Measurements from ENCODE around the gene MYPOP. TPM values are rescaled to one million over a fixed set of nuclear protein-coding genes. Genes with fewer than 3 reads are reported as not detected.
A peak's percentile ranks its signal among the peaks of the same experiment; 100 is the strongest.

The MYPOP gene
- total RNA-seq, 2 donors from 2014 or later, result 7.4 to 7.6 TPM

DNA sequence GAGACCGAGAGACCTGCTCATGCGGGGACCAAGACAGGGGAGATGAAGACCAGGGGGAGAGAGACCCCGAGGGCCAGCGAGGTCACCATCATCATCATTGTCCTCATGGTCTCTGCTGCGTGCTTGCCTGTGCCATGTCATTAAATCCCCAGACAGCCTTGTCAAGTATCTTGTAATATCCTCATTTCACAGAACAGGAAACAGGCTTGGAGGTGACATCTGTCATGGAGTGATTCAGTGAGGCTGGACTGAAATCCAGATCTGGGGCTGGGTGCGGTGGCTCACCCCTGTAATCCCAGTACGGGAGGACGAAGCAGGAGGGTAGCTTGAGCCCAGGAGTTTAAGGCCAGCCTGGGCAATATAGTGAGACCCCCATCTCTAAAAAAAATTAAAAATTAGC, 18.0 kb upstream of the MYPOP start:
- Mint-ChIP-seq H3K27me3 (peaks cover 11% of the 10 kb centered on the region), H3K9me3 (no peaks in the 10 kb centered on the region), H3K4me3 (no peak overlapping the region), H3K36me3 (ENCODE audit: low read depth) (no peaks in the 10 kb centered on the region), H3K4me1 (peaks cover 3% of the 10 kb centered on the region), H3K27ac (no peak overlapping the region)
- ATAC-seq (replicated peaks), result peak; percentile 36

DNA sequence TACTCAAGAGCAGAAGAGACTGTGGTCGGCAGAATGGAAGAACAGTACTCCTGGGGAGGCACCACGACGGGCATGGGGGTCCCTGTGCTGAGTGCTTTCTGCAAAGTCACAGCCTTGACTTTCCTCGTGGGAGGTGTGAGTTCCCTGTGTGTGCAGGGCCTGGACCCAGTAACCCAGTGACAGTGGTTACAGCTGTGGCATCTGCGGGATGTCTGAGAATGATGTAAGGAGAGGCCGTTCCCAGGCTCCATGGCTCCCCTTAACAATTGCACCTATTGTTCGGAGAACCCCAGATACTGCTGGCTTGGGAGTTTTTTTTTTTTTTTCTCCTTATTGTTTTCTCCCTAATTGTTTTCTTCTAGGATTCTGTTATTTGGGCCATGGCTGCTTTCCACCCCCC, 17.3 kb upstream of the MYPOP start:
- H3K27ac Mint-ChIP-seq, result no peak overlapping the region
- H3K4me1 Mint-ChIP-seq, result peaks cover 3% of the 10 kb centered on the region
- H3K27me3 Mint-ChIP-seq, result peaks cover 11% of the 10 kb centered on the region

DNA sequence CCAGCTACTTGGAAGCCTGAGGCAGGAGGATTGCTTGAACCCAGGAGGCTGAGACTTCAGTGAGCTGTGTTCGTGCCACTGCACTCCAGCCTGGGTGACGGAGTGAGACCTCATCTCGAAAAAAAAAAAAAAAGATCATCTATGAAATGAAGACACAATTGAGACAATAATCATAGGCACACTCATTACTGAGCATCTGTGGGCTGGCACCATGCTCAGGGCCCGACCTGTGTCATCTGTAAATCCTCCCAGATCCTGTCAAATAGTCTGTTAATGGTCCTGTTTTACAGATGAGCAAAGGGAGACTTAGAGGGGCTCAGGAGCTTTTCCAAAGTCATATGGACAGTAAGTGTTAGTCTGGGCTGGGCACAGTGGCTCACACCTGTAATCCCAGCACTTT, 16.3 kb upstream of the MYPOP start:
- ATAC-seq (replicated peaks), result peak; percentile 30
- Mint-ChIP-seq H3K4me1 (peaks cover 3% of the 10 kb centered on the region), H3K9me3 (no peaks in the 10 kb centered on the region), H3K27me3 (peaks cover 12% of the 10 kb centered on the region), H3K27ac (no peak overlapping the region), H3K4me3 (no peak overlapping the region), H3K36me3 (ENCODE audit: low read depth) (no peaks in the 10 kb centered on the region)

More for the DNA sequence above, 17.3 kb upstream of the MYPOP start:
- Mint-ChIP-seq H3K4me3 (no peak overlapping the region), H3K9me3 (no peaks in the 10 kb centered on the region), H3K36me3 (ENCODE audit: low read depth) (no peaks in the 10 kb centered on the region)
- ATAC-seq (replicated peaks), result no peak

DNA sequence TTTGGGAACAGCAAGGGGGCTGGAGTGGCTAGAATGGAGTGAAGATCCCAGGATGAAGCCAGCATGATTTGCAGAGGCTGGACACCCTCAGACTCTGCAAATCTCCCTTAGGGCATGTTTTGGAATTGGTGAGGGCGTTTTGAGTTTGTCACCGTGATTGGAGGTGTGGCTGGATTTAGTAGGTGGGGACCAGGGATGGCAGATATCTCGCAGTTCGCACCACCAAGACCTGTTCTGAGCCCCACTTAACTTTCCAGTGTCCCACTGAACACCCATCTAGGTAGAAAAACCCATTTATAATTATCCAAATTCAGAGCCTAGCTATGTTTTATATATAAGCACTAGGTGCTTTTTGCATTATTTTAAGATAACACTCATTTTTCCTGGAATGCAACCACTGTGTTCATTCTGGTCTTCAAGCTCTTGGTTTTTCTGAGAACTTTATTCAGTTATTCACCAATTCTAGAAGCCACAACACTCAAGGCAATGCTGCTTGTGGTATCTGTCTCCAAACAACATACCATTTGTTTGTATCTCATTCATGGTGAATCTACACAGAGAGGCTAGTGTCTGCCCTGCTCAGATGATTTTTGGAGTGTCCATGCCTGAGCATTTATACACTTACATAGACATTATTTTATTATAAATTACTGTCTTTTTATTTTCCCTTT, 15.1 kb upstream of the MYPOP start:
- Mint-ChIP-seq H3K4me3 (no peak overlapping the region), H3K27ac (no peak overlapping the region), H3K27me3 (peaks cover 18% of the 10 kb centered on the region), H3K36me3 (ENCODE audit: low read depth) (no peaks in the 10 kb centered on the region), H3K4me1 (peaks cover 3% of the 10 kb centered on the region), H3K9me3 (no peaks in the 10 kb centered on the region)
- peak; percentile 82 for ATAC-seq (replicated peaks)

DNA sequence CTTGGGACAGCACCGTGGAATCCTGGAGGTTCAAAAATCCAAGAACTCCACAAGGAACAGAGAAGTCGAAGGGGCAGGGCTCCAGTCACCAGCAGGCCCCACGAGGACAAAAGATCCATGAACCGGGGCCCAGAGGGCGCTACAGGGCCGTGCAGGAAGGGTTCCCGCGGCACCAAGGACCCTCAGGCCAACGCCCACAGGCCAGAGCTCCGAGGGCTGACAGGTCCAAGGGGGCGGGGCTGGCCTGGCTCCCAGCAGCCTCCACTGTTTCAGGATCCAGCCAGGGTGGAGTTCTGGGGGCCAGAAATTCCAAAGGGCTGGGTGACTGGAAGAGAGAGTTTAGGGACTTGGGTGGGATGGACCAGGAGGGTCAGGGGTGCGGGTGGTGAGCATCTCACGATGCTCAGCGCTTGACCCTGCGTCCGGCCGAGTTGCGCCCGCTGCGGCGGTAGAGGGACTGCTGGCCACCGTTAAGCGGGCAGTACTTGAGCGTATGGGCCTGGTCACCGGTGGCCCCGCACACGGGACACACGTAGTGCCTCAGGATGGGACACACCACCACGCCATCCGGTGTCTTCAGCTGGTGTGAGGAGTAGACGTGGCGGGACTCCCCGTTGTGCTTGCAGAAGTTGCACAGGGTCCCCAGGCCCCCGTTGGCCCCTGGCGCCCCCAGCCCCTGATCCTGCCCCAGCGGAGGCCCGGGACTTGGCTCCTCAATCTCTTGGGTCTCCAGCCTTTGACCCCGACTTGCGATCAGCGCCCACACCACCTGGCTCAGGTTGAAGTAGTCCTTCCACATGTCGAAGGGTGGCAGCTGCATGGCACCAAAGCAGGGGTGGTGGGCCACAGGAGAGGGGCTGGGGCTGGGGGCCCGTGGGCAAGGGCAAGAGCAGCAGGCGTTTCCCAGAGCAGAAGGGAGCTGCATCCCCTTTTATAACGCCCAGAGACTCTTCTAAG, 11.7 kb upstream of the MYPOP start, which contains the start of gene NANOS2:
Gene NANOS2, minus strand, starts transcription at position 905 of the 957 bp plus-strand sequence. Its CDS starts 85 bp downstream, at position 820.
- Mint-ChIP-seq H3K9me3 (no peaks in the 10 kb centered on the region), H3K4me1 (peaks cover 4% of the 10 kb centered on the region)

DNA sequence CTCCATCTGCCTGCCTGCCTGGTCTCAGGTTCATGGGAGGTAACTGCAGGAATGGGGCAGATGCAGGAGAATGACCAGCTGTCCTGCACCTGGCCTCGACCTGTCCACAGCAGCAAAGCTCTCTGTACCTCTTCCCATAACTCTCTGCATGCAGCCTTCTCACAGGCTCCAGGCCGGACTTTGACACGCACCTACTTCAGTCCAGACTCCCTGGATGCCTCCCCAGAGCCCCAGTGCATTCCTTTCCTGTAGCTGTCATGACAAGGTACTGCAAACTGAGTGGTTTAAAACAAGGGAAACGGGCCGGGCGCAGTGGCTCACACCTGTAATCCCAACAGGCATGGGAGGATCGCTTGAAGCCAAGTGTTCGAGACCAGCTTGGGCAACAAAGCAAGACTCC, 8.9 kb upstream of the MYPOP start:
- Mint-ChIP-seq H3K36me3 (ENCODE audit: low read depth) (no peaks in the 10 kb centered on the region), H3K4me3 (no peak overlapping the region), H3K4me1 (peaks cover 7% of the 10 kb centered on the region), H3K9me3 (no peaks in the 10 kb centered on the region), H3K27ac (no peak overlapping the region), H3K27me3 (peaks cover 17% of the 10 kb centered on the region)
- ATAC-seq (replicated peaks), result no peak

More for the DNA sequence above, 11.7 kb upstream of the MYPOP start, which contains the start of gene NANOS2:
- no peak for ATAC-seq (replicated peaks)
- no peak within 1 kb of the TSS for H3K4me3 Mint-ChIP-seq
- H3K27me3 Mint-ChIP-seq, result peaks cover 20% of the 10 kb centered on the region
- H3K36me3 Mint-ChIP-seq (ENCODE audit: low read depth), result no peaks in the 10 kb centered on the region
- H3K27ac Mint-ChIP-seq, result no peak within 1 kb of the TSS

DNA sequence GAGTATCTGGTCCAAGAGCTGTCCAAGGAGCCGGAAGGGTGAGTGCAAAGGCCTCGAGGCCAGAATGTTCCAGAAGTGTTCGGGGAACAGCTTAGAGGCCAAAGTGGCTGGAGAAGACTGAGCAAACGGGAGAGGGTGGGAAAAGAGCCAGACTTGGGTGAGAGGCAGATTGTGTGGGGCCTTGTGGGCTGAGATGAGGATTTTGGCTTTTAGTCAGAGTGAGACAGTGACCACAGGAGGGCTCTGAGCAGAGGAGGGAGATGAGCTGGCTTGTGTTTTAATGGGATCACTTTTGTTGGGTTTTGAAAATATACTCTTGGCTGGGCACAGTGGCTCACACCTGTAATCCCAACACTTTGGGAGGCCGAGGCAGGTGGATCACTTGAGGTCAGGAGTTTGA, 6.5 kb upstream of the MYPOP start:
- peaks cover 6% of the 10 kb centered on the region for H3K4me1 Mint-ChIP-seq
- no peak overlapping the region for H3K4me3 Mint-ChIP-seq
- H3K27me3 Mint-ChIP-seq, result peaks cover 16% of the 10 kb centered on the region
- H3K9me3 Mint-ChIP-seq, result no peaks in the 10 kb centered on the region
- no peak overlapping the region for H3K27ac Mint-ChIP-seq
- no peaks in the 10 kb centered on the region for H3K36me3 Mint-ChIP-seq (ENCODE audit: low read depth)
- ATAC-seq (replicated peaks), result peak; percentile 86

DNA sequence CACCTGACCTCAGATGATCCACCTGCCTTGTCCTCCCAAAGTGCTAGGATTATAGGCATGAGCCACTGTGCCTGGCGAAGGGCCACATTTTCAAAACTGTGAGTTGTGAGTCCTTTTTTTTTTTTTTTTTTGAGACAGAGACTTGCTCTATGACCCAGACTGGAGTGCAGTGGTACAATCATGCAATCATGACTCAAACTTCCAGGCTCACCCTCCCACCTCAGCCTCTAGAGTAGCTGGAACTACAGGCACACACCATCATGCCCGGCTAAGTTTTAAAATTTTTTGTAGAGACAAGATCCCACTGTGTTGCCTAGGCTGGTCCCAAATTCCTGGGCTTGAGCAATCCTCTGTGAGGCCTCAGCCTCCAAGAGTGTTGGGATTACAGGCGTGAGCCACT, 3.8 kb upstream of the MYPOP start:
- no peaks in the 10 kb centered on the region for H3K36me3 Mint-ChIP-seq (ENCODE audit: low read depth)
- peak overlapping the region; percentile 60 for H3K27ac Mint-ChIP-seq
- no peak for ATAC-seq (replicated peaks)
- no peaks in the 10 kb centered on the region for H3K9me3 Mint-ChIP-seq
- peaks cover 6% of the 10 kb centered on the region for H3K4me1 Mint-ChIP-seq
- no peak overlapping the region for H3K4me3 Mint-ChIP-seq
- H3K27me3 Mint-ChIP-seq, result peaks cover 6% of the 10 kb centered on the region

DNA sequence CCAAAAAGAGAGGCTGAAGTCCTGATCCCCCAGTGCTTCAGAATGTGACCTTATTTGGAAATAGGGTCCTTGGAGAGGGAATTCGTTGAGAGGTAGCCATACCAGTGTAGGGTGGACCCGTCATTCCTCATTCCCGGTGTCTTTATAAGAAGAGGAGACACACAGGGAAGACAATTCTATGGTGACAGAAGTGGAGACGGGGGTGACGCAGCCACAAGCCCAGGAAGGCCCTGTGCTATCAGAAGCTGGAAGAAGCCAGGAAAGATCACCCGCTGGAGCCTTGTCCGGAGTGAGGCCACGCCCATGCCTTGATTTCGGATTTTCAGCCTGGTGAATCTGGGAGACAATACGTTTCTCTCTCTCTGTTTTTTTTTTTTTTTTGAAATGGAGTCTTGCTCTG, 2.6 kb upstream of the MYPOP start:
- H3K27ac Mint-ChIP-seq, result no peak overlapping the region
- no peaks in the 10 kb centered on the region for H3K9me3 Mint-ChIP-seq
- peaks cover 9% of the 10 kb centered on the region for H3K36me3 Mint-ChIP-seq (ENCODE audit: low read depth)
- ATAC-seq (replicated peaks), result no peak
- H3K4me3 Mint-ChIP-seq, result no peak overlapping the region
- peaks cover 4% of the 10 kb centered on the region for H3K27me3 Mint-ChIP-seq
- peaks cover 10% of the 10 kb centered on the region for H3K4me1 Mint-ChIP-seq

DNA sequence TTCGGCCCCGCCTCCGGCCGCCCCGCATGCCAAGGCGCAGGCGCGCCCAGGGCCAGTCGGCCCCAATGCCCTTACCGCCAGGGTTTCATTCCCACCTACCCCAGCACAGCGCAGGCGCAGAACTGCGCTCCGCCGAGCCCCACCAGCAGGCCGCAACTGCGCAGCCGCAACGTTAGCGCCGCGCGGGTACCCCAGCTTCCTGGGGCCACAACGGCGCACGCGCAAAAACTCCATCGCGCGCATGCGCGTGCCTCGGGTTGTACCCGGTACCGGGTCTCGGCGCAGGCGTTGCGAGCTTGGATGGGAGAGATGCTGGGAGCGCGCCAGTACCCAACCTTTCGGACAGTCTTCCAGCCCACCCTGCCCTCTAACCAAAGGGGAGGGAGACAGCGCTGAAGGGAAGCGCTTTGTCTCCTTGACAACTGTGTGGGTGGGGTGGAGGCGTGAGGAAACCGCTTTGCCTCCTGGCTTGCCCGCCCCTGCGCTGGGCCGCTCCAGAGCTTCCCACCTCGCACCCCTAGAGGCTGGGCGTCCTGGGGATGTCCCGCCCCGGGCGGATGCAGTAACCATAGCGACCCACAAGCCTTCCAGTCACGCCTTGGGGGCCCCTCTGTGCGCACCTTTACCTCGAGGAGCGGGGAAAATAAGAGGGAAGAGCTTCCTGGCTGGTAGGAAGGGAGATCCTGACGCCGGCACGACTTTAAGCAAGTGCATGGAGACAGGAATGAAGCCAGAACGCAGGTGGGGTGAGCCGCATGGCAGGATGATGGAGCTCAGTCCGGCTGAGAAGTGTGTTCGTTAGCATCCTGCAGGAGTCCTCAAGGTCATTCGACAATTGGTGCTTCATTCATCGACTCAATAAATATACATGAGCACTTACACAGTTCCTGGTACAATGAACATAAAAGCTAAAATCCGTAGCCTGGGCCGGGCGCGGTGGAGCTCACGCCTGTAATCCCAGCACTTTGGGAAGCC, 525 bp upstream of the MYPOP start:
- Mint-ChIP-seq H3K27ac (peak overlapping the region; percentile 94), H3K4me1 (peaks cover 3% of the 10 kb centered on the region), H3K4me3 (peak overlapping the region; percentile 94), H3K36me3 (ENCODE audit: low read depth) (peaks cover 28% of the 10 kb centered on the region), H3K27me3 (no peaks in the 10 kb centered on the region), H3K9me3 (no peaks in the 10 kb centered on the region)
- ATAC-seq (replicated peaks), result peak; percentile 88

DNA sequence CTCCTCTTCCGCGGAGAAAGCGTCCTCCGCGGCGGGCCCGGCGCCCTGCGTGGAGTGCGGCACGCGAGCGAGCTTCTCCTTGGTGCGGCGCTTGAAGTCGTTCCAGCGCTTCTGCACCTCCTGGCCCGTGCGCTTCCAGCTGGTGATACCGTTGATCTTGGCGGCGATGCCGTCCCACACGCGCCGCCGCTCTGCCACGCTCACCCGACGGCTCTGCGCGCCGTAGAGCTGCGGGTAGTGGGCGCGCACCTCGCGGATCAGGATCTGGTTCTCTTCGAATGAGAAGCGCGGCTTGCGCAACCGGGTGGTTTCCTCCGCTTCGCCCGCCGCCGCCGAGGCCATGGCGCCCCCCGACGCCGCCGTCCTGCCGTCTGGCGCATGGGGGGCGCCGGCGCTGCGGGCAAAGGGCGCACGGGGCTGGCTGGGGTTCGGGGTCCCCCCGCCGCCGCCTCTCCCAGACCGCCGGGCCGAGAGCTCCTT, 941 bp downstream of the MYPOP start:
- no peaks in the 10 kb centered on the region for H3K27me3 Mint-ChIP-seq
- no peaks in the 10 kb centered on the region for H3K9me3 Mint-ChIP-seq
- peaks cover 28% of the 10 kb centered on the region for H3K36me3 Mint-ChIP-seq (ENCODE audit: low read depth)
- peaks cover 3% of the 10 kb centered on the region for H3K4me1 Mint-ChIP-seq
- peak overlapping the region; percentile 94 for H3K27ac Mint-ChIP-seq
- H3K4me3 Mint-ChIP-seq, result peak overlapping the region; percentile 94
- ATAC-seq (replicated peaks), result no peak

DNA sequence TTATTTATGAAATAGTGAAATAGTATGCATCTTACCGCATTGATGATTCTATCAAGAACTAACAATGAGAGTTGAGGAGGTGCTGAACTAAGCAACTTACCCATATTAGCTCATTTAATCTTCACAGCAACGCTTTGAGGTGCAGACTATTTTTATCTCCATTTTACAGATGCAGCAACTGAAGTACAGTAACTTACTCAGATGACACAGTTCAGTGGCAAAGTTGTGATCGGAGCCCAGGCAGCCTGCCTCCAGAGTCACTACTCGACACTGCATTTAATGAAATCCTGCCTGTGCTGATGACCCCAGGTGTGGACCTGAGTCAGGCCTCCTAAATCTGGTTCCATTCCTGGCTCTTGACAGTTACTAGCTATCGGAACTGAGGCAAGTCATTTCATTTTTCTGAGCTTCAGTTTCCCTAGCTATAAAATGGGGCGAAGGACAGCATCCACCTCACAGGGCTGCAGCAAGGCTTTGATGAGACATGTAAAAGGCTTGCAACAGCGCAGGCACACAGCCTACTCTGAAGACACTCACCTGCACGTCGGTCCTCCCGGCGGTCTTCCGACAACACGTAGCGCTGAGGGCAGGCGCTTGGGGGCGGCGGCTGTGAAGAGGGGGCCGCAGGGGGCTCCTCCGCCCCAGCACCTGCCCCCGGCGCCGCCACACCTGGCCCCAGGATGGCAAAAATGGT, 1.5 kb downstream of the MYPOP start:
- Mint-ChIP-seq H3K4me1 (peaks cover 3% of the 10 kb centered on the region), H3K27me3 (no peaks in the 10 kb centered on the region), H3K27ac (no peak overlapping the region), H3K36me3 (ENCODE audit: low read depth) (peaks cover 28% of the 10 kb centered on the region), H3K9me3 (no peaks in the 10 kb centered on the region), H3K4me3 (peak overlapping the region; percentile 94)
- ATAC-seq (replicated peaks), result no peak

DNA sequence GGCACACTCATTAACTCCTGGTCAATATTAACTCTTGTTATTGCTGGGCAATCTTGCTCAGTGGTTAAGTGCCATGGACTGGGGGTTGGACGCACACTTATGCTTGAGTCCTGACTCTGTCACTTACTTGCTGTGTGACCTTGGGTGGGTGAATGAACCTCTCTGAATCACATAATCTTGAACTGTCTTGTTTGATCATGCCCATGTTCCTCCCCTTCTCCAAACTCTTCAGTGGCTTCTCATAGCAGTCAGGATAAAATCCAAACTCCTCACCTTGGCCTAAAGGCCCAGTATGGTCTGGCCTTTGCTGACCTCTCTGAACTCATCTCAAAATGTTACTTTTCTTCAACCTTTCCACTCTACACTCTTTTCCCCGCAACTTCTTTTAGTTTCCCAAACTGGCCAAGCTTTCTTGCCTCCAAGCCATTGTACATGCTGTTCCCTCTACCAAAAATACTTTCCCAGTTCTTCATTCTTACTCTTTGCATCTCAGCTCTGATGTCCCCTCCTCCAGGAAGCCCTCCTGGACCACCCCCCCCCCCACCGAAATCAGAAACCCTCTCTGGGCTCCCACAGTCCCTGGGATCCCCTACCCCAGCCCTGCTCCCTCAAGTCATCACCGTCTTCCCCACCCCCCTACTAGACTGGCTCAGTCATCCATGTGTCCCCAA, 2.4 kb downstream of the MYPOP start:
- no peaks in the 10 kb centered on the region for H3K27me3 Mint-ChIP-seq
- H3K9me3 Mint-ChIP-seq, result no peaks in the 10 kb centered on the region
- ATAC-seq (replicated peaks), result no peak
- no peak overlapping the region for H3K27ac Mint-ChIP-seq
- H3K4me3 Mint-ChIP-seq, result peak overlapping the region; percentile 94
- peaks cover 35% of the 10 kb centered on the region for H3K36me3 Mint-ChIP-seq (ENCODE audit: low read depth)
- peaks cover 3% of the 10 kb centered on the region for H3K4me1 Mint-ChIP-seq

Measured in activated T-helper 17 cell treated with anti-CD3 and anti-CD28 coated beads, Interleukin-2, amount 50 U/mL, for 72 hours (primary cell).